ENCODE results near the gene DOCK4.

DOCK4 gene

DNA sequence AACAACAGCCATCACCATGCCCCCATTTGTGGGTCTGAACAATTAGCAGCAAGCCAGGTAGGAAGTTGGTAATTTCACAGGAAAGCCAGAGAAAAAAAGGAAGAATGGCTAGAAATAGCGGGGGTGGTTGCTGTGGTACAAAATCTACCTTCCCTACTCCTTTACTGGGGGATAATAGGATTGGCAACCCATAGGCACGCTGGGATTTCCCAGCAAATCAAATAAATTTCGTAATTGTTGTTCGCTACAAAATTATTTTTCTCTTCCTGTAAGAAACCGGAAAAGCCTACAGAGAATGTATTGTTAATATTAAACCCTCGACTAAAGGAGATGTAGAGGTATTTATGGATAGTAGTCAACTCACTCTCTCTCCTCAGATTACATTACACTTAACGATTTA, 123.9 kb downstream of the DOCK4 start:
- in situ Hi-C loops (cut with MboI; ENCODE audit: low sequenced_read_pairs) = no loop called here

DNA sequence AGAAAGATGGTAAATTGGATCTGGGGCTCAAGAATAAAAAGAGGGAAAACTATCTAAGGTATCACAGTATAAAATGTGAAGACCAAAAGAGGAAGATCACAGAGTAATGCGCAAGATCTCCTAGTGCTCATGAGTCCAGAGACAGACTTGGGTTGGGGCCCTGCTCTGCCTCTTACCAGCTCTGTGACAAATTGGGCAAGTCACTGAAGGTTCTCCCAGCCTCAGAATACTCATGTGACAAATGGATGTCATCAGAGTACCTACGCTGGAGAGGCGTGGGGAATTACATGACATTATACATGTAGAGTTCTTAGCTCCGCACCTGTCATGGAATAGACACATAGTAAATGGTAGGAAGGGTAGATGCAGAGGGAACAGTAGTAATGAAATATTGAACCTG, 124.4 kb downstream of the DOCK4 start:
- in situ Hi-C loops (cut with MboI; ENCODE audit: low sequenced_read_pairs) = no loop called here

DNA sequence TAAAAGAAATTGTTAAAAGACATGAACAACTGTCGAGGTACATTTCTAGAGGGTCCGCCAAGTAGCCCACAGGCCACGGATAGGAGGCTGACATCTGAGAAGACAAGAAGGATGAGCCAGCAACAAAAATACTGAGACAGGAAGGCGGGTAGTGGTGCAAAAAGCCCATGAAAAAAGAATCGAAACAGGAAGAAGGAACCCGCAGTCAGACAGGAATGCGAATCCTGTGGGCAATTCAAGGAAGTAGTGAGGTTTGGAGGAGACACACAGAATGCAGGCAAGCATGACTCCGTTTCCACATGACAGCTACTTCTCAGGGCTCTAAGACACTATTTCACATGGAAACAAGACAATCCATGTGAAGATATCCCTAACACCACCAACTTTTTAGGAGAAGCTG, 125.2 kb downstream of the DOCK4 start:
- in situ Hi-C loops (cut with MboI; ENCODE audit: low sequenced_read_pairs) = no loop called here

DNA sequence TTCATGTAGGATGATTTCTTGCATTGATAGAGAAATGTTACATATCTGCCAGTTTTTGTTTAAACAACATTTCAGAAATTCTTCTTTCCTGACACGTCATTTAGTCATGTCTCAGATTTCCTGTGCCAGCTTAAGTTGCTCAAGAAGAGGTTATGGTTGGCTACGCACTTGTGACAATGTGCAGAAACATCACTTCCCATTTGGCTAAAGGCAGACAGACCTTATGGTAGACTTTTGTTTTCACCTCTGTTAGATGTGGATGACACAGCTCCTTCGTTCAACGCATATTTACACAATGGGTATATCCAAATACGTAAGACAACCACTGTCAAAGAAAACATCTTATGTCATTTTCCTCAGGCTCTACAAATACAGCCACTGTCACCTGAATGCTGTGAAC, 125.8 kb downstream of the DOCK4 start:
- in situ Hi-C loops (cut with MboI; ENCODE audit: low sequenced_read_pairs) = no loop called here

DNA sequence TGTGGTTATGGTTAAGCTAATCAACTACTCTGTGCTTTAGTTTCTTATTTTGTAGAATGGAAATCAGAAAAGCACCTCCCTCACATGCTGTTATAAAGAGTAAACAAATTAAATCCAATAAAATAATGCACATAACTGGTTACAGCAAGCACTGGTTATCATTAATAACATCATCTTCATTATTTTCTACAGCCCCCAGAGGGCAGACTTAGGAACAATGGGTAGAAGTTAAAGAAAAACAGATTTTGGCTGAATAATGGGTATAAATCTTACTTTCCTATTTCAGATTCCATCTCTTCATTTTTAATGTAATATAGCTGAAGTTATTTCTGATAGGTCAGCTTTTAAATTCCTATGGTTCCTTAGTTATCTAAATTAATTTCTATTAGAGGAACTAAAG, 126.5 kb downstream of the DOCK4 start:
- in situ Hi-C loops (cut with MboI; ENCODE audit: low sequenced_read_pairs) = no loop called here

DNA sequence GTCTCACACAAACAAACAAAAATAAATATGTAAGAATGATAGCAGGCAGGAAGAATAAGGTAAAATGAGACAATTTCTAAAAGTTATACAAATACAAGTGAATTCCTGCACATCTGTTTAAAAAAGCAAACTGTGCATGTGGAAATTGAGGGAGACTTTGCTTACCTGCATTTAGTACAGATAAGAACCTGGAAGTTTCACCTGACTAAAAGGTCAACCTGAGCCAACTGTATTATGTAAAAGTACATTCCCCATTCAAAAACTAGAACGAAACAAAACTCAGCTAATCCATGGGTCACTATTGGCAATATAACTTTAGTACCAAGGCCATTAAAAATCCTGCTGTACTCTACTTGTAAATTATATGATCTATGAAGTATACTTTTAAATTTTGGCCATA, 127.1 kb downstream of the DOCK4 start:
- in situ Hi-C loops (cut with MboI; ENCODE audit: low sequenced_read_pairs) = no loop called here

DNA sequence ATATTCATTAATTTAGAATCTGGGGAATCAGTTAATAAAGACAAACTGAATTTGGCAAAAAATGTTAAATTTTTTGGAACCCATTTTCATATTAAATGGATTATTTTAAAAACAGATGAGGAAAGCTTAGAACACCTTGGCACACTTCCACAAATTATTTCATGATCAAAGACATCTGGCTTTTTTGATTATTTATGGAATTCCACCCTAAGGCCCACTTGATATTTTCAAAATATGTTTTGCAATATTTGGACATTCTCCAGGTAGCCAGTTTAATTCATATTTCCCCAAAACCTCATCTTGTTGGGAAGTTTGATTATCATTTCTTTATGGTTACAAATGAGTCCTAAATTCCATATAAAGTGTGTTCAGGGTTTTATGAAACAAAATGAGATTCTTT, 129.9 kb downstream of the DOCK4 start:
- in situ Hi-C loops (cut with MboI; ENCODE audit: low sequenced_read_pairs) = no loop called here

DNA sequence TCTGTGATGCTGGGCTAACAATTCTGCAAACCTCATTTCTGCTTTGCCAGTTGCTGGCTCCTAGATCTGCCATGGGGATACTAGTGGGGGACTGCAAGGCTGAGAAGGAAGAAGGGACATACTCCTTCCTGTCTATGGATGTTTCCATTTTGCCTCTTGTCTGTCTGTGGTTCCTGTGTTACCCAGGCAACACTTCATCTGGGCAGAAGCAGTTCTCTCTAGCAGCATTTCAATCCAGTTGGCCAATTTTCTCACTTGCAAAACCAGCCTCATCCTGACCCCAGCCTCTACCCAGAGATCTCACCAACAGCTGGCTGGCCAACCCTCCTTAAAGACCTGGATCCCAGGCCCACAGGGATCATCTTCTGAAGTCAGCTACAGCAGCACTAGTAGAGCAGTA, 131.7 kb downstream of the DOCK4 start:
- in situ Hi-C loops (cut with MboI; ENCODE audit: low sequenced_read_pairs) = no loop called here

DNA sequence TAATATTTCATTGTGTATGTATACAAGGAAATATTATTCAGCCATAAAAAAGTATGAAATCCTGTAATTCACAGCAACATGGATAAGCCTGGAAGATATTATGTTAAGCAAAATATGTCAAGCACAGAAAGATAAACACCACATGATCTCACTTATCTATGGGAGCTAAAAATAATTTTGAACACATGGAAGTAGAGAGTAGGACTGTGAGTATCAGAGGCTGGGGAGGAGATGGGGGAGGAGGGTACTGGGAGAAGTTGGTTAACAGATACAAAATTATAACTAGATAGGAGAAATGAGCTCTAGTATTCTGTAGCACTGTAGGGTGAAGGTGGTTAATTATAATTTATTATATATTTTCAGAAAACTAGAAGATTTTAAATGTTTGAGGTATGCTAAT, 132.7 kb downstream of the DOCK4 start:
- in situ Hi-C loops (cut with MboI; ENCODE audit: low sequenced_read_pairs) = no loop called here

DNA sequence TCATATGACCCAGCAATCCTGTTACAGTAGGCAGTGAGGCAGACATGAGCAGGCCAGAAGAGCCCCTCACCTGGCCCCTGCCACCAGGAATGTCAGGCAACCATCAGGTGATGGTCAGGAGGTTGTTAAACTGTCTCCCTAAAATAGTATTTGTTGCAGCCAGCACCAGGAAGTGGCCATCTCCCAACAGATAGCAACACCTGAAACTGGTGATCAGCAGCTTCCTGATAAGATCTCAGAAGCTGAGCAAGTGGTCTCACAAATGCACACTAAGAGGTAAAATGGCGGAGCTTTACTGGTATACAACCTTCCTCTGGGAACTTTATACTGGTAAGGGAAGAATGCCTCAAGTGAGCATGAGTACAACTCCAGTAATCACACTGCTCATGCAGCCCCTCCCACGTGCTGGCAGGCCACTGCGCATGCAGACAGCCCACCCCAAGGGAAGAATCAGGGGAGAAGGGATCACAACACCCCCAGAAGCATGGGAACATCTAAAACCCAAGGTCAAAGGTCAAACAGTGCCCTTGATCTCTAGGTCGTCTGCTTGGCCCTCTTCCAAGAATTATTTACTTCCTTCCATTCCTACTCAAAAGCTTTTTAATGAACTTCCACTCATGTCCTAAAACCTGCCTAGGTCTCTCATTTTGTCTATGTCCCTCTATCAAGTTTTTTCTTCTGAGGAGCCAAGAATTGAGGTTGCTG, 133.5 kb downstream of the DOCK4 start:
- in situ Hi-C loops (cut with MboI; ENCODE audit: low sequenced_read_pairs) = no loop called here

DNA sequence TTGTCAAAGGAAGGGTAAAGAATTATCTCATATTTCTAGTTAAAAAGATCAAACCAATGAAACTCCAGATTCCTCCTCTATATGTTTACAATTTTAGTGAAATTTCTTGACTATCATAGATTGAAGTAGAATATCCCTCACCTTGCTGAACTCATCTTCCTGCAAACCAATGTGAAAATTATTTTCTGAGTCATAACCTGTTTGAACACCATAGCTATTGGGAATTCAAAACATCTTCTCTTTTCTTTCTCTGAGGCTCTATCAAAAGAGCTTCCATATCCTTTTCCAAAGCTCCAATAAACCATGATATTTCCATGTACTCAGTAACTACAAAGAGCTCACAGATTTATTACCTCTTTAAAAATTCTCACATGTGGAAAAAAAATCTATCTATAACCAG, 134.3 kb downstream of the DOCK4 start:
- in situ Hi-C loops (cut with MboI; ENCODE audit: low sequenced_read_pairs) = no loop called here

DNA sequence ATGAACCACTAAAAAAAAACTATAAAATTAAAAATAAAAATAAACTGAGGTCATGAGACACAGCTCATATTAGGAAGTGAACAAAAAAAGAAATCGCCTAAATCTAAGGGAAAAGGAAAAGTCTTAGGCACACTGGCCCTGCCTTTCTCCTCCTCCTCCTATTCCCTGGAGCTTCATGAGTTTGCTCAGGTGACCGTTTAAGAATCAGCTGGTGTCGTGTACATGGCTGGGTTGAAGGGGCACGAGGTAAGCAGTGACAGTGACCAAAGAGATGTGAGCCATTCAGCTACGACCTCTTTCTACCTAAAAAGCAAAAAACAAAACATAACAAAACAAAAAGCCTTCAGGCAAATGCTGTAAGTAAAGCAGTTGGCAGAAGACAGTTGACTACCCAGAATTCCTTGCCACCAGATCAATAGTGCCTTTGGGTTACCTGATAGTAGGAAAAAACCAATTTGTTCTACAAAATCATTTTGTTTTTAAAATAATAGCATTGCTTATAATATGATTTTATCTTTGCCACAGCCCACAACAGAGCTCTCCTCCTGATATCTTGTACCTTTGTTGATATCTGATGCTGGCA, 135.4 kb downstream of the DOCK4 start:
- in situ Hi-C loops (cut with MboI; ENCODE audit: low sequenced_read_pairs) = no loop called here

DNA sequence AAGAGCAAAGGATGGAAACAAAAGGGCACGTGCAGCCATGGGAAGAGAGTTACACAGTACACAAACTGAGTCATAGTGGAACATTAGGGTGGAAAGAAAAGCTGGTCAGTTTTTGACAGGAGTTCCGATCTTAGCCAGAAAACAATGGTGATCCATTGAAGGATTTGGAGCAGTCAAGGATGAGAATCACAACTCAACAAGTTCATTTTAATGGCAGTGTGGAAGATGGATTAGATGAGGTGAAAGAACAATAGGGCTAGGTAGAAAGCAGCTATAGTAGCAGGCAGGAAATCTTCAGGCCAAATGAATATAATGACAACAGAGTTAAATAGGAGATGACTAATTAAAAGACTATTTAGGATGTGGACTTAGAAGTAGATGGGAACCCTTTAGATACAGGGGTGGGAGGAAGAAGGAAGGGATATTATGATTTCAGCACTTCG, 136.3 kb downstream of the DOCK4 start:
- in situ Hi-C loops (cut with MboI; ENCODE audit: low sequenced_read_pairs) = no loop called here

DNA sequence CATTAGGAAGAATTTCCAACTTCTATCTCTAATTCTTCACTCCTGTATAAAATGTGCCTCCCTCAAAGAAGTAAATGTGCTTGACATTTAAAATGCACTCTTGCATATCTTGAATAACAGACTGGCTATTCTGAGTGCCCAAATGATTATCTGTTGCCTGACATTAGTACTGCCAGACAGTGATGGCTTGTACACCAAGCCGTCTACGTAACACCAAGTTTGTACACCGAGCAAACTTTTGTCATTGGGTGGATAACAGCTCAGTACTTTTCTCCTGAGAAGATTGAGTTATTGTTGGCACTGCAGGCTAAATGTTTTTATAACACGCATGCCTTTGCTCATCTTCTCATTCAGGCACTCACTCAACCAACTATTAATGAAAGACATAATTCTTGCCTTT, 137.2 kb downstream of the DOCK4 start:
- in situ Hi-C loops (cut with MboI; ENCODE audit: low sequenced_read_pairs) = no loop called here

DNA sequence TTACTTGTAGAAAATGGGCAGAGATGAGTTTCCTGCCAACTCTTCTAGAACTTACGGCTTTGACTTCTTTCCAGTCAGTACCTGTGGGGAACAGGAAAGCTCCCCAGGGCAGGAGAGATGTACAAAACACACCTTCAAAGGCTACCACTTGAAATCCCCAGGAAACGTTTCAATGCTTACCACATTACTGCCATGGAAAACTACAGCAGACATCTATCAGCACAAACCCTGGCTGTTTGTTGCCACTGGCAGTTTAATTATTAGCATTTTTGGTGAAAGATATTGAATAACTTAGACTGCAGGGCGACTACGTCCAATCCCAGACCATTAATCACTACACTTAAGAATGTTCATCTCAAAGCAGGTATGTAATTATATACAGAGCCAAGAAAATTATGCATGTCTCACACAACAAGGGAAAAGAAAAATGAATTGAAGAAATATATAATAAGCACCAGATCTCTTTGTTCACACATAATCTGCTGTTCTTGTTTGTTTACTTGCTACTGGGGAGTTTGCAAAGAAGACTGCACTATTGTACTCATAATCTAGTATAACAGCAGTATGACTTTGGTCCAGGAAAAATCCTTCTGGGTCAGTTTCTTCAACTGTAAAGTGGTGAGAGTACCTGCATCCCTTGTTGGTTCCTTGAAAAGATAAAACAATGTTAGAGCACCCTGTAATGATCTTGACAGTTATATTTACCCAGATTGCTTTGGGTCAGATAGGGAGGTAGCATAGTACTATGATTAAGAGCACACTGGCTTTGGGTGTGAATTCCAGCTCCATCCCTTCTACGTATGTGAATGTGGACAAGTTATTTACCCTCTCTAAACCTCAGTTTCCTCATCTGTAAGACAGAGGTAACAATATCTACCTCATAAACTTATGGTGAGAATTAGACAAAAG, 138.3 kb downstream of the DOCK4 start:
- in situ Hi-C loops (cut with MboI; ENCODE audit: low sequenced_read_pairs) = no loop called here

DNA sequence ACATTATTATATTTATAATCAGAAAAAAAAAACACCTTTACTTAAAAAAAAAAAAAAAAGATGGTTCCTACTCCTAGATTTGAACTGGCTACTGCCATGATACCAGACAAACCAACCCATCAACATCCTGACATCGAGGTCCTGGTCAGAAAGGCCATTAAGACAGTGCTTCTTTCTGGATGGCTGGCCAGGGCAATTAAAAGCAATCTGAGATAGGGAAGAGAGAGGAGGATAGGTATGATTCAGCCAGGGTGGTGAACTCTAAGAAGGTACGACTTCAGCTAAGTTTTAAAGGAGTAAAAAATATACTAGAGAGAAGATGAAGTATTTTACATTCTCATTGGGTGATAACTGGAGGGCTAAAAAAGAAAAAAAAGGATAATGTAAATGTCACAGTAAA, 139.0 kb downstream of the DOCK4 start:
- in situ Hi-C loops (cut with MboI; ENCODE audit: low sequenced_read_pairs) = no loop called here

DNA sequence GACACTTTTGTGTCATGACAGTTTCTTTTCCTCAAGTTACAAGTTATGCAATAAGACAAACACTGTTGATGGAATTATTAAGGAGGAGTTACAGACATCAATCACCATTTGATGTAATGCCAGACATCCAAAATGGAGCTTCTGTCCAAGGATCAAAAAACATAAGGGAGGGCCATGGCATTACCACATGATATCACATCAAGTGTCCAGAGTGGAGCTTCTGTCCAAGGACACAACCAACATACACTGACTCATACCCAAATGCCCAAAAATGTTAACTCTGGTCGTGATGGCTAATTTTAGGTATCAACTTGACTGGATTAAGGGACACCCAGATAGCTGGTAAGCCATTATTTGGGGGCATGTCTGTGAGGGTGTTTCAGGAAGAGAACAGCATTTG, 140.4 kb downstream of the DOCK4 start:
- in situ Hi-C loops (cut with MboI; ENCODE audit: low sequenced_read_pairs) = no loop called here

DNA sequence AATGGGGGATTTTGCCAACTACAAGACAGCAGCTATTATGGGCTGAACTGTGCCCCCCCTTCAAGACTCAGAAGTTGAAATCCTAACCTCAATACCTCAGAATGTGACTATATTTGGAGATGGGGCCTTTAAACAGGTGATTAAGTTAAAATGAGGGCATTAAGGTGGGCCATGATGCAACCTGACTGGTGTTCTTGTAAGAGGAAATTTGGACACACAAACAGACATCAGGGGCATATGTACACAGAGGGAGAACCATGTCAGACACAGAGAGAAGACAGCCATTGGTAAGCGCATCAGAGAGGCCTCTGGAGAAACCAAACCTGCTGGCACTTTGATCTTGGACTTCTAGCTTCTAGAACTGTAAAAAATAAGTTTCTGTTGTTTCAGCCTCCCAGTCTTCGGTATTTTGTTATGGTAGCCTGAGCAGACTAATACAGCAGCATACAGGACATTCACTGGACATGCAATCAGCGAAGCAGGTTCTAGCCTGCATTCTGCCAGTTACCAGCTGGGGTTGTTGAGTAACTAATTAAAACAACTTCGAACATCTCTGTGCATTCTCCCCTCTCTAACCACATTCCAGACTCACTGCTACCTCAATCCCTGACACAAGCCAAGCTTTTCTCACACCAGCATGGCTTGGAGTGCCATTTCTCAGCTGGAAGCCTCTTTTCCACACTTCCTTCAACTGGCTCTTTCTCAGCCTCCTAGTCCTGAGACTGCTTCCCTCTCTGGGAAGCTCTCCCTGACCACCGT, 141.4 kb downstream of the DOCK4 start:
- in situ Hi-C loops (cut with MboI; ENCODE audit: low sequenced_read_pairs) = no loop called here

DNA sequence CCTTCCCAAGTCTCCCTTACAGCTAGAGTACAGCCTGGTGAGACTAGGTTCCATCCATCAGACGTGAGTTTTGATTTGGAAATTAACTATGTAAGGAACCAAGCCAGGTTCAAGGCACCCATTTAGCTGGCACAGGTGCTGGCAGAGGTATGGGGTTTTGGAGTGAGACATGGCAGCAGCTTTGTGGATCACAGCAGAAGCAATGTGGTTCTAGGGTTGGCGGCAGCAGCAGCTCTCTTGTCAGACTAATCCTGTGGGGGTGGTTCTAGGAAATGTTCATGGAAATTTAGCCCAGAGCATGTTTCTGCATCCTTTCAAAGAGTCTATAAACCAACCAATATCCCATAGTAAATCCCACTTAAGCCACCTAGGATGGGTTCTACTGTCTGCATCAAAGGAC, 142.2 kb downstream of the DOCK4 start:
- in situ Hi-C loops (cut with MboI; ENCODE audit: low sequenced_read_pairs) = no loop called here

DNA sequence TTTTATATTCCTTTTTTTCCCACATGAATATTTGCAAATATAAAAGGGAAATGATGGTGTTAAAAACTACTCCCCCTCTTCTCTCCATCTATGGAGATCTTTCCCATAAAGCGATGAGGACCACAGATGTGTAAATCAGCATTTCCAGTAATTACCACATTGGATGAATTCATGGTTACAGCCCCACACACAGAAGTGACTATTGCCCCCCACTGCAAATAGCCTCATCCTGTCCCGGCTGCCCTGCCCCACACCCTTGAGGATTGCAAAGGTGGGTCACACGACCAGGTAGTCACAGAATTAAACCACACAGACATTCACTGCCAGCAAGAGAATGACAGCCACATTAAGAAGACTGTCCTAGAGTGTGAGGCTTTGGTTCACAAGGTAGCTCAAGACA, 145.1 kb downstream of the DOCK4 start:
- in situ Hi-C loops (cut with MboI; ENCODE audit: low sequenced_read_pairs) = no loop called here

DNA sequence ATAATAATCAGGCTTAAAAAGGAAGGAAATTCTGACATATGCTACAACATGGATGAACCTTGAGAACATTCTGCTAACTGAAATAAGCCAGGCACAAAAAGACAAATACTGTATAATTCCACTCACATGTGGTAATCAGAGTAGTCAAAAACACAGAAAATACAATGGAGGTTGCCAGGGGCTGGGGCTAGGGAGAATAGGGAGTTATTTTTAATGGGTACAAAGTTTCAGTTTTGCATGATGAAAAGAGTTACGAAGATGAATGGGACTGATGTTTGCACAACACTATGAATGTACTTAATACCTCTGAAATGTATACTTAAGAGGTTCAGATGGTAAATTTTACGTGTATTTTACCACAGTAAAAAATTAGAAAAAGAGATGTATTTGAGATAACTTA, 145.6 kb downstream of the DOCK4 start:
- in situ Hi-C loops (cut with MboI; ENCODE audit: low sequenced_read_pairs) = no loop called here
